Right lobe of liver (tissue), 4 donors: ENCODE data around the gene KRT80.

Experiments
- POLR2A ChIP-seq: fragments of 450-650 bp; IDR thresholded peaks from one replicate; pipeline ENCODE4 v1.6.1; 2017; ENCODE audit warnings: antibody characterized with exemption, mild to moderate bottlenecking
- TF ChIP-seq, protein P1 (sequence below), 4 donors: fragments of 200-600 bp in 3 of 4; fragments of 450-650 bp in 1 of 4; IDR thresholded peaks; one replicate each; pipeline versions ENCODE4 v1.5.1 to v1.8.0; 2016 to 2022; ENCODE audit warnings: antibody characterized with exemption in 4 of 4, mild to moderate bottlenecking in 2 of 4
- donor health status: DM: no; HTN: no; CAD: no.
- donor health status: DM: no; HTN: no; CAD: no.
- donor health status: DM: no; HTN: yes; CAD: no.

DNA sequence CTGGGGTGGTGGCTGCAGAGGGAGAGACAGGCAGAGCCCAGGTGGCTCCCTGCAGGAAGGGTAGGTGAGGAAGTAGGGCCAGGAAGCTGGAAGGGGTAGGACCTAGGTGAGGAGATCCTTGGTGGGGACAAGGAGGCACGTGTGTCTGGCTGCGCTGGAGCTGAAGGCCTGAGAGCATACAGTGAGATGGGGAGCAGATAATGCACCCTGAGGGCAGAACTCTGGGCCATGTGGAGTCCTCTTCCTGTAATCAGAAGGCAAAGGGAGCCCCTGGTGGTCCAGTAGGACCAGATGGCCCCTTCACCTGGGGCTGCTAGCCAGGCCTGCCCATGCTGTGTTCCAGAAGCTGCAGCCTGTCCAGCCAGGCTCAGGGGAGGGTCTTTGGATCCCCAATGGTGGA, 15.3 kb upstream of the KRT80 start:
- TF ChIP-seq, protein P1, sequence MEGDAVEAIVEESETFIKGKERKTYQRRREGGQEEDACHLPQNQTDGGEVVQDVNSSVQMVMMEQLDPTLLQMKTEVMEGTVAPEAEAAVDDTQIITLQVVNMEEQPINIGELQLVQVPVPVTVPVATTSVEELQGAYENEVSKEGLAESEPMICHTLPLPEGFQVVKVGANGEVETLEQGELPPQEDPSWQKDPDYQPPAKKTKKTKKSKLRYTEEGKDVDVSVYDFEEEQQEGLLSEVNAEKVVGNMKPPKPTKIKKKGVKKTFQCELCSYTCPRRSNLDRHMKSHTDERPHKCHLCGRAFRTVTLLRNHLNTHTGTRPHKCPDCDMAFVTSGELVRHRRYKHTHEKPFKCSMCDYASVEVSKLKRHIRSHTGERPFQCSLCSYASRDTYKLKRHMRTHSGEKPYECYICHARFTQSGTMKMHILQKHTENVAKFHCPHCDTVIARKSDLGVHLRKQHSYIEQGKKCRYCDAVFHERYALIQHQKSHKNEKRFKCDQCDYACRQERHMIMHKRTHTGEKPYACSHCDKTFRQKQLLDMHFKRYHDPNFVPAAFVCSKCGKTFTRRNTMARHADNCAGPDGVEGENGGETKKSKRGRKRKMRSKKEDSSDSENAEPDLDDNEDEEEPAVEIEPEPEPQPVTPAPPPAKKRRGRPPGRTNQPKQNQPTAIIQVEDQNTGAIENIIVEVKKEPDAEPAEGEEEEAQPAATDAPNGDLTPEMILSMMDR (IDR thresholded peaks at IDR 0.05), result no peak
- TF ChIP-seq POLR2A, result no peak
